IMR-90 (cell line): Measurements from ENCODE around the gene NHLRC2. TPM values are rescaled to one million over a fixed set of nuclear protein-coding genes. Genes with fewer than 3 reads are reported as not detected.

Source experiments
- ATAC-seq: fragments of 200-7000 bp; cut with Tn5 transposase; 2 replicates; pipeline ENCODE4 v1.9.1; 2020; ENCODE audit warnings: low read depth, mild to moderate bottlenecking, moderate library complexity
- BruUV-seq: library from RNA; stranded (reverse); fragments of 400-500 nt; replicated peaks from 2 replicates; lab custom pipeline; 2021; lab: Mats Ljungman, UMichigan
- CTCF ChIA-PET: fragments of 300-600 bp; formaldehyde crosslinking; extraction: SDS; loops from one replicate; lab custom pipeline; 2021; ENCODE audit warnings: antibody characterized with exemption; lab: Yijun Ruan, JAX
- POLR2A ChIA-PET: fragments of 300-600 bp; sonication (Branson Sonifier 250); formaldehyde crosslinking; loops from one replicate; lab custom pipeline; 2022; ENCODE audit warnings: antibody characterized with exemption; ENCODE audit not compliant: unreplicated experiment; lab: Charles Lee
- DNase-seq: peaks from one replicate; pipeline ENCODE4 v3.0.0; 2013
- H2AFZ ChIP-seq: replicated peaks from 2 replicates; pipeline ENCODE3; 2013; ENCODE audit warnings: low read length, mild to moderate bottlenecking; ENCODE audit not compliant: poor library complexity
- H2AK5ac ChIP-seq: 2 replicates; pipeline ENCODE4 v1.6.1; 2013; ENCODE audit warnings: low read depth, low read length, inconsistent platforms
- H2AK9ac ChIP-seq: replicated peaks from 2 replicates; pipeline ENCODE3; 2013; ENCODE audit warnings: mild to moderate bottlenecking, low read depth, low read length, moderate library complexity; ENCODE audit not compliant: poor library complexity
- H2BK120ac ChIP-seq: 2 replicates; pipeline ENCODE4 v1.6.1; 2013; ENCODE audit warnings: low read depth, low read length, inconsistent platforms
- H2BK15ac ChIP-seq: 3 replicates; pipeline ENCODE4 v1.6.1; 2013; ENCODE audit warnings: low read depth, low read length, inconsistent platforms
- H2BK20ac ChIP-seq: 2 replicates; pipeline ENCODE4 v1.6.1; 2013; ENCODE audit warnings: low read depth, mild to moderate bottlenecking, inconsistent platforms, low read length, moderate library complexity
- H2BK5ac ChIP-seq: 2 replicates; pipeline ENCODE4 v1.6.1; 2013; ENCODE audit warnings: mild to moderate bottlenecking, low read depth, low read length, inconsistent platforms; ENCODE audit not compliant: poor library complexity, severe bottlenecking
- H3K14ac ChIP-seq: replicated peaks from 2 replicates; pipeline ENCODE4 v1.6.1; 2013; ENCODE audit warnings: low read depth, low read length, inconsistent platforms
- H3K18ac ChIP-seq: 2 replicates; pipeline ENCODE4 v1.6.1; 2013; ENCODE audit warnings: low read depth, low read length, control low read depth
- H3K23ac ChIP-seq: 2 replicates; pipeline ENCODE4 v1.6.1; 2013; ENCODE audit warnings: low read depth, low read length, inconsistent platforms
- H3K27ac ChIP-seq: 2 replicates; pipeline ENCODE4 v1.5.1; 2013; ENCODE audit warnings: mild to moderate bottlenecking, control low read depth, low read length; ENCODE audit not compliant: insufficient read depth
- H3K27me3 ChIP-seq: 2 replicates; pipeline ENCODE4 v1.6.1; 2013; ENCODE audit warnings: low read length; ENCODE audit not compliant: control insufficient read depth, insufficient read depth
- H3K36me3 ChIP-seq: 2 replicates; pipeline ENCODE4 v1.6.1; 2013; ENCODE audit warnings: low read length, mixed read lengths; ENCODE audit not compliant: control insufficient read depth, insufficient read depth
- H3K4ac ChIP-seq: 2 replicates; pipeline ENCODE4 v1.6.1; 2013; ENCODE audit warnings: low read depth, low read length, inconsistent platforms
- H3K4me1 ChIP-seq: 2 replicates; pipeline ENCODE4 v1.6.1; 2013; ENCODE audit warnings: low read length, mixed read lengths; ENCODE audit not compliant: control insufficient read depth, insufficient read depth
- H3K4me2 ChIP-seq: 2 replicates; pipeline ENCODE4 v1.6.1; 2013; ENCODE audit warnings: low read depth, mild to moderate bottlenecking, control low read depth, low read length, moderate library complexity
- H3K4me3 ChIP-seq: 2 replicates; pipeline ENCODE4 v1.5.1; 2013; ENCODE audit warnings: low read depth, mild to moderate bottlenecking, control low read depth, low read length, moderate library complexity; ENCODE audit not compliant: insufficient read depth
- H3K56ac ChIP-seq: 2 replicates; pipeline ENCODE4 v1.6.1; 2013; ENCODE audit warnings: low read length, inconsistent platforms; ENCODE audit not compliant: insufficient read depth; ENCODE audit errors: extremely low read depth
- H3K79me1 ChIP-seq, 2 experiments: 2 replicates each; pipeline ENCODE4 v1.6.1; 2013; ENCODE audit warnings: low read length in 2 of 2, inconsistent platforms in 1 of 2, low read depth in 1 of 2
- H3K9ac ChIP-seq: 2 replicates; pipeline ENCODE4 v1.6.1; 2013; ENCODE audit warnings: low read depth, low read length, control low read depth
- H3K9me1 ChIP-seq: 2 replicates; pipeline ENCODE4 v1.6.1; 2013; ENCODE audit warnings: low read length, inconsistent platforms; ENCODE audit not compliant: insufficient read depth
- H3K9me3 ChIP-seq: 2 replicates; pipeline ENCODE4 v1.6.1; 2013; ENCODE audit warnings: low read length; ENCODE audit not compliant: control insufficient read depth, insufficient read depth
- H4K20me1 ChIP-seq: 2 replicates; pipeline ENCODE4 v1.6.1; 2013; ENCODE audit warnings: low read length, inconsistent platforms; ENCODE audit not compliant: insufficient read depth
- H4K5ac ChIP-seq: 2 replicates; pipeline ENCODE4 v1.6.1; 2013; ENCODE audit warnings: mild to moderate bottlenecking, low read depth, low read length, control low read depth
- H4K8ac ChIP-seq, 2 experiments: 2 replicates each; pipeline ENCODE4 v1.6.1; 2013; ENCODE audit warnings: low read depth in 2 of 2, low read length in 2 of 2, control low read depth in 1 of 2, inconsistent platforms in 1 of 2
- H4K91ac ChIP-seq: 2 replicates; pipeline ENCODE4 v1.6.1; 2013; ENCODE audit warnings: low read depth, low read length, inconsistent platforms; ENCODE audit not compliant: insufficient read depth
- BHLHE40 ChIP-seq: fragments of 150-350 bp; IDR thresholded peaks from 2 replicates; pipeline ENCODE4 v1.6.1; 2016; ENCODE audit warnings: mild to moderate bottlenecking, low read depth, low read length
- CEBPB ChIP-seq: IDR thresholded peaks from 2 replicates; pipeline ENCODE4 v1.6.1; 2012; ENCODE audit warnings: low read depth, low read length, improper control_type of control experiment
- CHD1 ChIP-seq: IDR thresholded peaks from 2 replicates; pipeline ENCODE4 v1.6.1; 2012; ENCODE audit warnings: low read depth, low read length, improper control_type of control experiment
- CTCF ChIP-seq: conservative IDR thresholded peaks from 2 replicates; pipeline ENCODE4 v1.5.1; 2012; ENCODE audit warnings: mild to moderate bottlenecking, low read depth, low read length, improper control_type of control experiment
- ELK1 ChIP-seq: fragments of 150-350 bp; IDR thresholded peaks from 2 replicates; pipeline ENCODE4 v1.6.1; 2016; ENCODE audit warnings: low read depth, mild to moderate bottlenecking, low read length, moderate library complexity, borderline replicate concordance
- FOS ChIP-seq: fragments of 150-350 bp; IDR thresholded peaks from 2 replicates; pipeline ENCODE4 v1.6.1; 2016; ENCODE audit warnings: low read depth, low read length
- MAFK ChIP-seq: IDR thresholded peaks from 2 replicates; pipeline ENCODE4 v1.6.1; 2012; ENCODE audit warnings: low read depth, low read length, improper control_type of control experiment
- MAZ ChIP-seq: IDR thresholded peaks from 2 replicates; pipeline ENCODE4 v1.6.1; 2012; ENCODE audit warnings: low read depth, mild to moderate bottlenecking, low read length, improper control_type of control experiment, moderate library complexity, borderline replicate concordance
- MXI1 ChIP-seq: IDR thresholded peaks from 2 replicates; pipeline ENCODE4 v1.6.1; 2012; ENCODE audit warnings: low read depth, mild to moderate bottlenecking, low read length, moderate library complexity, borderline replicate concordance
- NFE2L2 ChIP-seq: fragments of 150-350 bp; IDR thresholded peaks from 2 replicates; pipeline ENCODE4 v1.6.1; 2016; ENCODE audit warnings: low read depth, mild to moderate bottlenecking, low read length
- POLR2A ChIP-seq: IDR thresholded peaks from 2 replicates; pipeline ENCODE4 v1.6.1; 2012; ENCODE audit warnings: mild to moderate bottlenecking, low read depth, low read length
- RAD21 ChIP-seq: IDR thresholded peaks from 2 replicates; pipeline ENCODE4 v1.6.1; 2012; ENCODE audit warnings: low read length, improper control_type of control experiment
- RCOR1 ChIP-seq: IDR thresholded peaks from 2 replicates; pipeline ENCODE4 v1.6.1; 2012; ENCODE audit warnings: mild to moderate bottlenecking, low read length, improper control_type of control experiment; ENCODE audit not compliant: insufficient replicate concordance
- RFX5 ChIP-seq: IDR thresholded peaks from 2 replicates; pipeline ENCODE4 v1.8.0; 2012; ENCODE audit warnings: low read depth, mild to moderate bottlenecking, low read length, moderate library complexity
- SMC3 ChIP-seq: fragments of 150-350 bp; IDR thresholded peaks from 2 replicates; pipeline ENCODE4 v1.6.1; 2016; ENCODE audit warnings: low read depth, mild to moderate bottlenecking, antibody characterized with exemption, low read length, moderate library complexity
- USF2 ChIP-seq: fragments of 150-350 bp; IDR thresholded peaks from 2 replicates; pipeline ENCODE4 v1.6.1; 2017; ENCODE audit warnings: mild to moderate bottlenecking, antibody characterized with exemption, low read length, low read depth
- WGBS, 2 experiments: methylation state at CpG; one replicate each; pipeline versions ENCODE4 v1.1.5 to v1.1.7; 2013; ENCODE audit warnings: missing lambda C conversion rate in 2 of 2; ENCODE audit not compliant: insufficient read length in 1 of 2; ENCODE audit errors: extremely low coverage in 2 of 2; 5-methylcytosine and 5-hydroxymethylcytosine counted together
- dilution Hi-C: fragments of 300-500 bp; cut with HindIII; formaldehyde crosslinking; loops from one replicate; pipeline ENCODE4 v1.14.3; 2018; ENCODE audit warnings: low sequenced_read_pairs; ENCODE audit not compliant: unreplicated experiment
- in situ Hi-C: fragments of 300-500 bp; cut with MboI; formaldehyde crosslinking; loops from 3 replicates; pipeline ENCODE4 v1.14.3; 2019; ENCODE audit warnings: low sequenced_read_pairs, inconsistent platforms, mixed read lengths
- intact Hi-C: fragments of 100-400 bp; cut with micrococcal nuclease; formaldehyde crosslinking; loops from 2 replicates; pipeline ENCODE4 v1.10.0; 2022
- polyA plus RNA-seq, 3 experiments: library from polyadenylated mRNA; depleted of rRNA; stranded (reverse); fragments of >200 nt; gene quantifications; 2 replicates each; pipeline ENCODE4 v1.2.3, GENCODE V29; 2012; ENCODE audit warnings: low replicate concordance in 1 of 3
- total RNA-seq: library from RNA; depleted of rRNA; stranded (reverse); fragments of >200 nt; gene quantifications from 2 replicates; pipeline ENCODE4 v1.2.3, GENCODE V29; 2012

The NHLRC2 gene
- total and polyA plus RNA-seq, 2 of the 4 experiments (the other 2 are of a cell fraction), result 3.0 to 11.8 TPM

- in situ Hi-C loops, result no loop called here
- H2AK9ac ChIP-seq, result no peak overlapping the region
- intact Hi-C loops, result no loop called here
- H3K4ac ChIP-seq, result no peak overlapping the region
- no peak overlapping the region for H3K14ac ChIP-seq
- no peak overlapping the region for H2BK5ac ChIP-seq
- no peak overlapping the region for H3K23ac ChIP-seq
- H2AFZ ChIP-seq, result no peak overlapping the region
- peaks cover 2% of the 10 kb centered on the region; the same call in 1 of the 2 replicates for H3K4me1 ChIP-seq
- H3K27ac ChIP-seq, result no peak overlapping the region
- no peak overlapping the region for H2AK5ac ChIP-seq
- no peak overlapping the region for H4K8ac ChIP-seq
- no peaks in the 10 kb centered on the region for H3K27me3 ChIP-seq
- no peak overlapping the region for H3K4me3 ChIP-seq
- no peak overlapping the region for H4K5ac ChIP-seq
- no peak overlapping the region for H3K56ac ChIP-seq
- no peak for ATAC-seq
- no TSS peak for BruUV-seq
- no peak for DNase-seq
- WGBS, 2 experiments, result no CpG with 5 or more reads among the region's 1 CpG
- no peak overlapping the region for H3K9ac ChIP-seq
- no peak overlapping the region for H4K91ac ChIP-seq
- peaks cover 17 to 29% of the 10 kb centered on the region in 2 experiments for H3K79me1 ChIP-seq
- TF ChIP-seq CTCF (no peak), CEBPB (no peak), RCOR1 (no peak), SMC3 (no peak), POLR2A (no peak), CHD1 (no peak), MXI1 (no peak), USF2 (no peak), BHLHE40 (no peak), RAD21 (no peak), NFE2L2 (no peak), MAFK (no peak), RFX5 (no peak), FOS (no peak), MAZ (no peak), ELK1 (no peak)
- CTCF ChIA-PET, result no interaction called here
- no peaks in the 10 kb centered on the region for H4K20me1 ChIP-seq
- H3K4me2 ChIP-seq, result peak overlapping the region; percentile 44; the same call in 1 of the 2 replicates
- no peak overlapping the region for H2BK20ac ChIP-seq
- no peak overlapping the region for H2BK120ac ChIP-seq
- no peak overlapping the region for H2BK15ac ChIP-seq
- H3K9me3 ChIP-seq, result no peaks in the 10 kb centered on the region
- dilution Hi-C loops, result no loop called here
- POLR2A ChIA-PET, result no interaction called here
- H3K9me1 ChIP-seq, result no peaks in the 10 kb centered on the region
- no peak overlapping the region for H3K18ac ChIP-seq
- H3K36me3 ChIP-seq, result peaks cover 2% of the 10 kb centered on the region; the same call in 1 of the 2 replicates
Measured at GRCh38 chr10:113856563-113856962, 2.1 kb downstream of the NHLRC2 start.
